GM18858 (cell line): ENCODE results near the gene CROCC2.

Experiments used
- ATAC-seq: cut with Tn5 transposase; IDR thresholded peaks from one replicate; pipeline ENCODE4 v1.9.1; 2021; ENCODE audit not compliant: unreplicated experiment

The CROCC2 gene

DNA sequence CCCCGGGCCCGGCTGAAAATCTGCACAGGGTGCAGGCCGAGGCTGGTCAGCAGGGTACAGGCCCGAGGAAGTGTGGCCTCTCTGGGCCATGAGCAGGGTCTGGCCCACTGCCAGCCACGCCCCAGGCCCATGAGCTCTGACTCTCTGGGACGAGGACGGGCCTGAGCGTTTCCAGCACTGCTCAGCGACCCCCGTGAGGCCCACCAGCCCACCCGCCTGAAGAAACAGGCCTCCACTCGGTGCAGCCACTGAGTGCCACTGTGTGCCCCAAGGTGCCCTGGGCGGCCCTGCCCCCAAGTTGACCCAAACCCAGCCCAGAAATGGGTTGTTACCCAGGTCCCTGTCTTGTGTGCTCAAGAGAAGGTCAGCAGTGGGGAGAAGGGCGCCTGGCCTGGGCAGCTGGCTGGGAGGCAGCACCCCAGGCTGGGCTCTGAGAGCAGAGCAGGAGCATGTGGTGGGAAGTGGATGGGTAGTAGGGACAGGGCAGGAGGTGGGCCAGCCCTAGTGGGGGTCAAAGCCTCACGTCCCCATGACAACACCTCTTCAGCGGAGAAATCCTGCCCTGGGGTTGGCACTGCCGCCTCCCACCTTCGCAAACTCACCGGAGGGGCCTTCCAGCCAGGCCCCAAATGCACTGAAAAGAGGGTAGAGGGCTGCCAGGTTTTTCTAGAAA is 90.2 kb downstream of the CROCC2 start:
- no peak for ATAC-seq

DNA sequence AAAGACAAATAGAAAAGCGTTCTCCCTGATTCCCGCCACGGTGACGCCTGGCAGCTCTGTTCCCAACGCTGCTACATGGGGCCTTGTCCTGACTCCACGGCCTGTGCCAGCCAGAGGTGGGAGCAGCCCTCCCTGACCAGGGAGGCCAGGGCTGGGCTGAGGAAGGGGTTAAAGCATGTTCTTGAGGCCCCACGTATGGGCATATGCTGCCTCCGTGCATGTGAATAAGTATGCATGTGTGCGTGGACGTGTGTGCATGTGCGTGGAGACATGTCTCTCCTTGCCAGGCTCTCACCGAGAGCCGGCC is 90.7 kb downstream of the CROCC2 start:
- no peak for ATAC-seq

DNA sequence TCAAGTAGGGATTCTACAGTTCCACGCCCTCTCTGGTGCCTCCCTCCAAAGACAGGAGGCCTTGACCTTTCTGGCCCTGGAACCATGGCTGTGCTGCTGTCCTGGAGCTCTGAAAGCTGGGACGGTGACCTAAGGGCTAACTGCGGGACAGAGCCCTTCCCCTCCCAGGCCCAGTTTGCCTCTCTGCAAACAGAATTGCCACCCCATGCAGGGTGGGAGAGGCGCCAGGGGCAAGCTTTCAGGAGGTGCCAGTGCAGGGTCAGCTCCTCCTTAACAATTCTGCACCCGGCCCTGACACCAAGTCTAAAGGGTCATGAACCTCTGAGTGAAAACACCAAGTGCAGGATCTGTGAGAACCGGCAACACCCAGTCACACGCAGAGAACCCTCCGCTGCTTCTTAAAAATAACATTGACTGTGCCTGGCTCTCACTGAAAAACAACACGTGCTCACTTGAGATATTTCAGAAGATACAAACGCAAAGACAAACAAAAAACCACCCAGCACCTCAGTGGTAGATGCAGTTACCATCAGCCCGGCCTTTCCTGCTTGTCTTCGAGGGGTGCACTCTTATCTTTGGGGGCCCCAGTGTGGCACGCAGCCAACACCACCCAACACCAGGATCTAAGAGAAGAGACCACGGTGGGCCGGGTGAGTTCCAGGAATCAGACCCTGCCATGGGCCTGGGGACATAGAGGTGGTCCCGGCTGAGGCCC is 91.2 kb downstream of the CROCC2 start:
- no peak for ATAC-seq

DNA sequence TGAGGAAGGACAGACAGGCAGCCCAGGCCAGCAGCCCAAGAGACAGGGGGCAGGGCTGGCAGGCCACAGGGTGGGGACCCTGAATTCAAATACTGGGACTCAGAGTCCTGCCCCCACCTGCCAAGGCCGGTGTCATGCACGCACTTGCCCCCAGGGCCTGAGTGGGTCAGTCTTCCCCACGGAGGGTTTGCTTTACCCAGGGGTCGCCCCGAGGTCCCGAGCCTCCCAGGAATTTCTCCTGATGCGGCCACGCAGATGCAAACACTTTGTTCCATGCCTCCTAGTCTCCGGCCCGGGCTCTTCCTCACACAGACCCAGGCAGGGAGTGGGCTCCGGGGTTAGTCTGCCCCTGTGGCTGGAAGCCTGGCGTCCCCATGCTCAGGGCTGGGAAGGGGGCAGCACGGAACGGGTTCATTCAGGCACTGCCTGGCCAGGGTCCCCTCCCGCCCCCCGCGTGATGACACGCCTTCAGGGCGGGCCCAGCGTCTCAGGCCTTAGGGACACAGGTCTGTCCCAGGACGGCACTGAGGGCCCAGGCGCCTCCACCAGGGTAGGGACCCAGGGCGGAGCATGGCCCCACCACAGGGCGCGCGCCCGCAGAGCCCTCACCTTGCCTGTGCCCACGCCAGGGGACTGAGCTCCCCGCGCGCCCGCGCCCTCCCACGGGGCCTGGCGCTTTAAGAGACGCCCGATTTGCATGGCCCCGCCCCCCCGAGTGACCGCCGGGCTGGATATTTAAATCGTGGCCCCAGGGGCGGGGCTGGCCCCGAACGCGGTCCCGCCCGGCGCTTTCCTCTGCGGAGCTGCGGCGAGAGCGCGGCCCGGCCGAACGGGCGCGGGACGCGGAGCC is 91.9 kb downstream of the CROCC2 start, which contains the start of gene SNED1:
SNED1 (plus strand) TSS at position 763 of the 850 bp plus-strand sequence. CDS start 220 bp downstream, outside the sequence.
- ATAC-seq = no peak

DNA sequence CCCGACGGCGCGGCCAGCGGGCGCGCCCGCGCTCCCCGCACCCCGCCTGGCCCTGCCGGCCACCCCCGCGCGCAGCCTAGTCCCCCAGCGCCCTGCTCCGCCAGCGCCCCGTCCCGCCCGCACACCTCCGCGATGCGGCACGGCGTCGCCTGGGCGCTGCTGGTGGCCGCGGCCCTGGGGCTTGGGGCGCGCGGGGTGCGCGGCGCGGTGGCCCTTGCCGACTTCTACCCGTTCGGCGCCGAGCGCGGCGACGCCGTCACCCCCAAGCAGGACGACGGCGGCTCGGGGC is 92.5 kb downstream of the CROCC2 start:
- no peak for ATAC-seq

DNA sequence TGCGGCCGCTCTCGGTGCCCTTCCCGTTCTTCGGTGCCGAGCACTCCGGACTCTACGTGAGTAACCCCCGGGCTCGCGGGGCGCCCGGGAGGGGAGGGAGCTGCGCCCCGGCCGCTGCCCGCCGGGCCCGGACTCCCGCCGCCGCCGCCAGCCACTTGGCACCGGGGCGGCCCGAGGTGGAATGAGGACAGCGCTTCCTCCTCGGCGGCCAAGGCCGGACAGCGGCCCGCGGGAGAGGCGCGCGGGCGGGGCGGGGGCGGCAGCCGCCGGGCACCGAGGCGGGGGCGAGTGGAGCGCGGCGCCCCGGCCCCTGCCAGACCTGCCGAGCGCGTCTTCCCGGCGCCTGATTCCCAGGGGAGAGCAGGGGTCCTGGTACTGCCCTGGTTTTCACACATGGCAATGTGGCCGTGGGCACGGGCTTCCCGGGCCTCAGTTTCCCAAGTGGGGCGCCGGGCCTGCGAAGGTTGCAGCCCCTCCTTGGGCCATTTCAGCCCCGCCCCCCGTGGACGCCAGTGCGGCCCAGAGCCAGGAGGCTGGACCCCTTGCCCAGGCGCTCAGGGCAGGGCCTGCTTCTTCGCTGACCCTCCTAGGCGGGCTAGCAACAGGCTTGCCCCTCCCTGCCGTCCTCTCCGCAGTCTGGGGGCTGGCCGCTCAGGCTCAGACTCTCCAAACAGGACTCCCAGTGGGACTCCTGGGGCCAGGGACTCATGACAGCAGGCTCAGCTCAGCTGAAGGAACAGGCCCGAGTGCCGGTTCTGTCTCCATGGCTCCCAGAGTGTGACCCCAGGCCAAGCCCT is 93.1 kb downstream of the CROCC2 start:
- ATAC-seq = no peak

DNA sequence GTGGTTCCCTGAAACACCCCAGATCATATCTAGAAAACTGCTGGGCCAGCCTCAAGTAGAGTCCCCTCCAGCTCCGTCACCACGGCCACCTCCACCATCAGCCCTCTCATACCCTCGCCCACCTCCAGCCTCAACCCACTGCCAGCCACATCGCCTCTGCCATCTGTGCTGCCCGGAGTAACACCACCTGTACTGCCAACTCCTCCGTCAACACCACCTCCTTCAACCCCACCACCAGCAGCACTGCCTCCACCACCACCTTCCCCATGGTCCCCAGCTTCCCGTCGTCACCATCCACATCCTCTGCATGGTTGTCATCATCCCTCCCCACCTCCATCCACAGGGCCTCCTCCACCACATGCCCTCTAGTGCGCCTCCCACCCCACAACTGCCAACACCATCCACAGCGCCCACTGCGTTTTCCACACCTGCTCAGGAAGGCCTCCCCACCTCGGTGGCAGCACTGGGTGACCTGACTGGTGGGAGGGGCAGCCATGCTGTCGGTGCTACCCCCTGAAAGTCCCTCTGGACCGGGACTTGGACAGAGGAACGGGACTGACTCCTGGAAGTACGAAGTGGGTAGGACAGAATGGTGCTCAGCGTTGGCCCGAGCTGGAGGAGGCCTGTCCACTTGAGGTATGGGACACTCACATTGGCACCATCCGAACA is 93.9 kb downstream of the CROCC2 start:
- no peak for ATAC-seq

DNA sequence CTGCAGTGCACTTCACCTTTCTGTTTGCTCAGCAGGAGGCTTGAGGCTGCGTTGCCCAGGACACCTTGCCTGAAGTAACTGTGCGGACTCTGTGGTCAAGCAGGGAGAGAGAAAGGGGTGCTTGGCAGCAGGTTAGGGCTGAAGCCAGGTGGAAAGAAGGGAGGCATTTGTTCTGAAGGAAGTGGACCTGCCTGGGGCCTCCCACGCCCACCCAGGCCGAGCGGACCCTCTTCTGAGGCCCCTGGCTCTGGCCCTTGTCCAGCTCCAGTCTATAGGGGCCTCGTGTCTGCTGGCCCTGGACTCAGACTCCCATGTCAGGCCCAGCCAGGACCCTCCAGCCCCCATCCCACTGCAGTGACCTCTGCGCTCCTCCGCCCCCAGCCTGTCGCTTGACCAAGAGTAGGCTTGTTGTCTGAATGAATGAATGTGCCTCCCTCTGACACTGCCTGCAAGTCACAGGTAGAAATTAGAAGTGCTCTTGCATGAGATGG is 94.7 kb downstream of the CROCC2 start:
- no peak for ATAC-seq

DNA sequence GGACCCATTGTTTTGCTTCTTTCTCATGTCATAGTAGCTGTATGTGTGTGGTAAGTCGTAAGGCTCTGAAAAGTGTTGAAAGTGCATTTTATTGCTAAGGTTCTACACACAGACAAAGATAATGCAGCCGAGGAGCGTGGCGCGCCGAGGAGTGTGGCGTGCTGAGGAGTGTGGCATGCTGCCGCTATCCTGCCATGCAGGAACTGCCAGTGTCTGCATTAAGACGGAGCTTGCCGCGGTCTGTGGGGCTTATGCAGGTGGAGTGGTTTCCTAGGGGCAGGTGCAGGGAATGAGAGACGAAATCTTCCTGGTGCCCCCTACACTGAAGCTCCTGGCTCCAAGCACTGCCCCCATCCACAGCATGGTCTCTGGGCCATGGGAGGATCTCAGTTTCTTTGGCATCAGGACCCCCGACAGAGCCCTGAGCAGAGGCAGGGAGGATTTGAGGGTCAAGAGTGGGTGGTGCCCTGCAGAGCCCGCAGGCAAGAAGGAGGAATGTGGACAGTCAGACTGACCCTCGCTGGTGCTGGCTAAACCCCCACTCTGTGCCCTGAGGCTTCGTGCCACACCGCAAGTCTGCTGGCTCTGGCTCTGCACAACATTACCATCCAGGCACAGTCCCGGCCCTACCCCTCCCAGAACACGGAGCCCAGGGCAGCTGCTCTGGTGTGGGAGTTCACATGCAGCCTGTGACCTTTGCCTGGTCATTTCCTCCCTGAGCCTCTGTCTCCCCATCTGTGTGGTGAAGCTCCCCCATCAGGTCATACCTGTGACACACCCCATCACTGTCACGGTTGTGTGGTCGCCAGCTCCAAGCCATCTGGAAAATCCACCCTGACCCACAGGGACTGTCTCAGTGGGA is 95.5 kb downstream of the CROCC2 start:
- ATAC-seq = no peak

DNA sequence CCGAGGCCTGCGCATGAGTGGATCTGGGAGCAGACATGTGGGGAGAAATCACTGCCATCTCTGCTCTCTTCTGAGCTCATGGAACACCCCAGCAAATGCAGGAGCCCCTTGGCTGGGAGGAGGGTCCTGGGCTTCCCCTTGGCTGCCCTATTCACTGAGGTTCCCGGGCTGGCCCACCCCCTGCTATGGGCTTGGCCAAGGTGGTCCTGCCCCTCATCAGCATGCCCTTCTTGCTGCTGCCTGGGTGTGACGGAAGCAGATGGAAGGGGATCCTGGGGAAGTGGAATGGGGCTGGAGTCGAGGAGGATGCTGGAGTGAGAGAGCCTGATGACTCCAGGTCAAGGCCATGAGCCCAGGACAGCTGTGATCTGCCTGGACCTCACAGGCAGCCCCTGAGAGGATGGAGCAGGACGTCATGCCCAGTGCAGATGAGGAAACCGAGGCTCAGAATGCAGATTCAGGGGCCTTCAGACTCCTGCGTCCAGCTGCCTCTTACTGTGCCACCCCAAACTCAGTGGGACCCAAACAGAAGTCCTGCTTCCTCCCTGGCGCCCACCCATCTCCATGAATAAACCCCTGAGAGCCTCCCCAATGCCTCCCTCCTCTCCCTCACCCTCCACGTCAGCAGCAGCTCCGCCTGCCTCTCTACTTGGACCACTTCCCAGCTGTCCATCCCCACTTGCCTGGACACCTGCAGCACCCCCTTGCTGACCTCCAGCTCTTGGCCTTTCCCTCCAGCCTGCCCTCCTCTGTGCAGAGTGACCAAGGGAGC is 96.3 kb downstream of the CROCC2 start:
- ATAC-seq = no peak

DNA sequence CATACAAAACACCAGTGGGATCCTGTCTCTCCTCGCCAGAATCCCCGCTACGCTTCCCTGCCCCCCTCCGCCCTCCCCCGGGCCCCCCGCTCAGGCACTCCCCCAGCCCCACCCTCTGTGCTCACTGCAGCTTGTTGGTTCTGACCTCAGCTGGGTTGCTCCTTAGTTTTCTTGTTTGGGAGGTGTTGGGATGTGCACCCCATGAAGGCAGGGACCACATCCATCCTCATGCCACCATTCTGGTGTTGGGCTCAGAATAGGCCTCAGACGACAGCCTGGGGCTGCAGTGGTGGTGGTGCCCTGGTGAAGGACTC is 96.9 kb downstream of the CROCC2 start:
- ATAC-seq = no peak

DNA sequence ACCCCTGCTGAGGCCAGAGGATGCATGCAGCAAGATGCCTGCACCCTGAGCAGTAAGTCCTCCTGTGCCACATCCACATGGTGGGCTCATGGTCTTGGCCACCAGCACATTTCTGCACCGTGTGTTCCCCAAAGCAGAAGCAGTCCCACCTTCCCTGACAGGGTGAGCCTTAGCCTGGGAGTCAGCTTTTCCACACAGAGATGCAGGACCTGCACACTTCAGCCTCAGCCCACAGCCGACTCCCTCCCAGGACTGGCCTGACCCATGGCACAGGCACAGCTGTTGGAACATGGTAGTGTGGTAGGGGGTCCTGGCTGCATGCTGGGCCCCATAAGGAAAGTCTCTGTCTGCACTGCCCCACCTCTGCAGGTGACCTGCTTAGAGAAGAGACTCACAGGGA is 97.2 kb downstream of the CROCC2 start:
- no peak for ATAC-seq

DNA sequence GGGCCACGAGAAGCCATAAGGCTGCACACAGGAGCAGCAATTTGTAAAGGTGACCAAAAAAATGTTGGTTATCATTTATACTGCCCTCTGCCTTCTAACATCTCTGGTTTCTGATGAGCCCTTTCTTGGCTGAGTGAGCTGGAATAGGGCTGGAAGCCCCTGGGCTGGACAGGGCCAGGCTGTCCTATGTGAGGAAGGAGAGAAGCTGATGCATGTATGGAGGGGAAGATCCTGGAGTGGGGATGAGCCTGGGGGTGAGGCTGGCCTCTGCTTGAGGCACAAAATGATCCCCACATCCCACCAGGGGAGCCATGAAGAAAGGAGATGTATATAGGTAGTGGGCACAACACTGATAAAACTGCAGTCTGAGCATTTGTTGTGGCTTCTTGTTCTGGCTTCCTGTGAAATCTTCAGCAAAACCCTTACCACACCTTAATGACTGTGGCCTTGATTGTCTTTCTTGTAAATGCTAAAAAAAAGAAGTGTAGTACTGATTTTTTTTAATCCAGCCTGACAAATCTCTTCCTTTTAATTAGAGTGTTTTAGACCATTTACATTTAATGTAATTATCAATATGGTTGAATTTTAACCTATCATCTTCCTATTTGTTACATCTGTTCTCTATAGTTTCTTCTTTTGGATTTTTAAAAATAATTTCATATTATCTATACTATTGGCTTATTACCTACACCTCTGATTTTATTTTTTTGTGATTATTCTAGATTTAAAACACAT is 97.9 kb downstream of the CROCC2 start:
- no peak for ATAC-seq

DNA sequence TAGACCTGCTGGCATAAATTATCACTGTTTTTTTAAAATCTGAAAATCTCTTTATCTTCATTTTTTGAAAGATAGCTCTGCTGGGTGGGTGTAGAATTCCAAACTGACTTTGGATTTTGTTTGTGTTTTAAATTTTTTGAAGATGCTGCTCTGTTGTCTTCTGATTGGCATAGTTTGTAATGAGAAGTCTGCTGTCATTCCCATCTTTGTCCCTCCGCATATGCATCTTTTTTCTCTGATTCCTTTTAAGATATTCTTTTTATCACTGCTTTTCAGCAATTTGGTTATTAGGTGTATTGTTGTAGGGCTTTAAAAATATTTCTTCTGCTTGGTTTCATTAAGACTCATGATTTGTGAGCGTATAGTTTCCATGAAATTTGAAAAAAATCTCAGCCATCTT is 99.4 kb downstream of the CROCC2 start:
- ATAC-seq = no peak

DNA sequence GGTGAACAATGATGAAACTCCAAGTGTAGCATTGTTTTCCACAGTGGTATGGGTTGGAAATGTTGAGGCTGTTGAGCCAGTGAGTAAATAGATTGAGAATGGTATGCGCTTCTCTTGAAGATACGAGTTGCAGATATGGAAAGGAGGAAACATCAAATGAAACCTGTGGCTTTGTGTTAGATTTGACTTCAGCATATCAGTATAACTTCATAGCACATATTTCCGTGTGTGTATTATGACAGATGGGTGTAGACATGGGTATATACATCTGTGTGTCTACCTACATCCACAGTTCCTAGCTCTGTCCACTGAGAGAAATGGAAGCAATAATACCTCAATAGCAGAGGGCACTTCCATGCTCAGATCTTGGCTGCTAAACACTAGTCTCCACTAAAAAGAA is 100.3 kb downstream of the CROCC2 start:
- ATAC-seq = no peak

DNA sequence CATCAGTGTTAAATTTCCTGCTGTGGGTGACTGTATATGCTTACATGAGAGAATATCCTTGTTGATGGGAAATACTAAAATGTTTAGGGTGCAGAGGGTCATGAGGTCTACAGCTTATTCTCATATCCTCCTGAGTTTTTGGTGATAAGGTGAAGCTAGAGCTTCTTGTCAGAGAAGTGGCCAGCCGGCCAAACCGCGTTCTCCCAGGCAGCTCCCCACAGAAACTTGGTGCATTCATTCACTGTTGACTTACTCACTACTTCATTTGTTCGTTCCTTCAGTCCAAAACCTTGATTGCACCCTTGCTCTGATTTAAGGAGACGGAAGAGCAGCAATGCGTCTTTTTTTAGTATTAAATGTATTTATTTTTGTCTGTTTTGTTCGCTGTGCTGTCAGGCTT is 101.0 kb downstream of the CROCC2 start:
- ATAC-seq = no peak

DNA sequence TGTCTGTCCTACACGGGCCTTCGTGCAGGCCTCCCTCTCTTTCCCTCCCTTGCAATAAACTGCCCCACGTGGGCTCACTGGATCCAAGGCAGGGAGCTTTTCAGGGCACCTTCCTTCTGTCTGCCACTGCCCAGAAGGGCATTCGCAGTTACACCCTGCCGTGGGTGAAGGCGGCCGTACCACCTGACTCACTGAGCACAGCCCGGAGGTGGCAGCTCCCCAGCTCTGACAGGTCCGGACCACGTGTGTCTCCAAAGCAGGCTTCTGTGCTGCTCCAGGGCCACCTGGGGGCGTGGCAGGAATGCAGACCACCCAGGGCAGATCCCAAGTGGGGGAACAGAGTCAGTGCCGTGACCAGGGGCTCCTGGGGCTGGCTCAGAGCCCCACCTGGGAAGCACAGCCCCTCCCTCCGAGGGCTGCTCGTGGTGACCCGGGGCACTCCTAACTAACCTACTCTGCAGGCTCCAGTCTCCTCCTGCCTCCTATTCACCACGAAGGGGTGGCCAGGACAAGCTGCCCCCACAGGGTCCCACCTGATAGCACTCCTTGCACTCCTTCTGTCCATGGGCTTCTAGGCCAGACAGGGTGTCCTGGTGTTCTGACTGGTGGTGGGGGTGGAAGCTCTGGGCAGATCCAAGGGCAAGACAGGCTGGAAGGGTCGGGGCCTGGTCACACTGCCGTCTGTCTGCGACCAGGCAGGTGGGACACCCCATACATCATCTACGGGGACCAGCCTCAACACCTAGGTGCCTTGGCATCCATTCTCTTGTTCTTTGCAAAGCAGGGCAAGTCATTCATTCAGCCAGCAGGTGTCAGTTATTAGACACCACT is 102.0 kb downstream of the CROCC2 start:
- ATAC-seq = no peak

DNA sequence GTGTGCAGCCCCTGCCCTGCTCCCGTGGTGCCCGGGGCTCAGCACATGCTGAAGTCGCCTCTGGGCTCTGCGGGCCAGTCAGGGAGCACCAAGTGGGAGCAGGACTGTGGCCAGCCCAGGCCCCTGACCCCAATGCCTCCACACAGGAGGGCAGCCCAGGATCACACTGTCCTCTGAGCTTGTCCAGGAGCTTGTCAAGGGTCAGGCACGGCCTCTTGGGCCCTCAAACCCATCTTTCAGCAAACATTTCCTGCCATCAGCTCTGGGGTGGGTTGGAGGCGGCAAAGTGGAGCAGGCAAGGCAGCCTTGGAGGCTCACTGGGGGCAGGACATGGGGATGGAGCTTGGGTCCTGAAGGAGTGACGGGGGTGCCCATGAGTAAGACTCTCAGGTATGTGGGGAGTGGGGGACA is 102.6 kb downstream of the CROCC2 start:
- no peak for ATAC-seq
